Ishikawa (cell line): ENCODE data around the gene PDZRN3.

Source experiments
- CEBPB ChIP-seq: IDR thresholded peaks from 2 replicates; pipeline ENCODE4 v1.6.1; 2012
- CREB1 ChIP-seq: IDR thresholded peaks from 2 replicates; pipeline ENCODE4 v1.6.1; 2012; ENCODE audit warnings: low read depth
- EGR1 ChIP-seq: IDR thresholded peaks from 2 replicates; pipeline ENCODE4 v1.6.1; 2012
- EP300 ChIP-seq: IDR thresholded peaks from 2 replicates; pipeline ENCODE4 v1.6.1; 2012; ENCODE audit warnings: borderline replicate concordance
- FOXM1 ChIP-seq: IDR thresholded peaks from 2 replicates; pipeline ENCODE4 v1.6.1; 2012; ENCODE audit warnings: low read depth, borderline replicate concordance
- MAX ChIP-seq: IDR thresholded peaks from 2 replicates; pipeline ENCODE4 v1.6.1; 2012
- NFIC ChIP-seq: IDR thresholded peaks from 2 replicates; pipeline ENCODE4 v1.6.1; 2012
- RAD21 ChIP-seq: IDR thresholded peaks from 2 replicates; pipeline ENCODE4 v1.6.1; 2012; ENCODE audit warnings: low read depth
- REST ChIP-seq: IDR thresholded peaks from 2 replicates; pipeline ENCODE4 v1.6.1; 2012; ENCODE audit warnings: low read depth, mild to moderate bottlenecking
- TAF1 ChIP-seq: IDR thresholded peaks from 2 replicates; pipeline ENCODE4 v1.6.1; 2012; ENCODE audit warnings: low read depth, mild to moderate bottlenecking
- TCF12 ChIP-seq: IDR thresholded peaks from 2 replicates; pipeline ENCODE4 v1.6.1; 2012; ENCODE audit warnings: low read depth
- TEAD4 ChIP-seq: IDR thresholded peaks from 2 replicates; pipeline ENCODE4 v1.6.1; 2012
- USF1 ChIP-seq: IDR thresholded peaks from 2 replicates; pipeline ENCODE4 v1.6.1; 2012
- YY1 ChIP-seq: IDR thresholded peaks from 2 replicates; pipeline ENCODE4 v1.6.1; 2012; ENCODE audit warnings: low read depth
- ZBTB7A ChIP-seq: IDR thresholded peaks from 2 replicates; pipeline ENCODE4 v1.6.1; 2012; ENCODE audit warnings: low read depth

Gene PDZRN3

GRCh38 chr3:73558727-73559075 lies 66.0 kb downstream of the PDZRN3 start:
- TF ChIP-seq TEAD4 (no peak), MAX (no peak), TAF1 (no peak), REST (no peak), USF1 (no peak)

GRCh38 chr3:73557986-73558726 lies 66.6 kb downstream of the PDZRN3 start:
- TF ChIP-seq TEAD4 (no peak), EGR1 (no peak), MAX (no peak)

- TF ChIP-seq EP300 (no peak), ZBTB7A (no peak), NFIC (no peak), YY1 (no peak), TCF12 (no peak), CEBPB (no peak), FOXM1 (no peak), MAX (no peak)
These were observed 68.0 kb downstream of the PDZRN3 start for GRCh38 chr3:73556520-73557372.

GRCh38 chr3:73555076-73555475 lies 69.7 kb downstream of the PDZRN3 start:
- TF ChIP-seq TAF1: no peak
- no peak for TF ChIP-seq TCF12
- no peak for TF ChIP-seq EGR1
- no peak for TF ChIP-seq REST
- TF ChIP-seq ZBTB7A: no peak
- no peak for TF ChIP-seq EP300
- TF ChIP-seq MAX: no peak
- no peak for TF ChIP-seq CREB1
- no peak for TF ChIP-seq FOXM1
- no peak for TF ChIP-seq NFIC
- no peak for TF ChIP-seq RAD21
- TF ChIP-seq CEBPB: no peak
- TF ChIP-seq TEAD4: no peak
- no peak for TF ChIP-seq YY1
- no peak for TF ChIP-seq USF1

- TF ChIP-seq REST (no peak), USF1 (no peak), EP300 (no peak), RAD21 (no peak), YY1 (no peak), TAF1 (no peak), ZBTB7A (no peak), CREB1 (no peak), NFIC (no peak), EGR1 (no peak), FOXM1 (no peak), CEBPB (no peak), MAX (no peak), TCF12 (no peak), TEAD4 (no peak)
These were observed 72.0 kb downstream of the PDZRN3 start for GRCh38 chr3:73552700-73553099.
